H9 (cell line): ENCODE data around the gene ELAC1. TPM values are rescaled to one million over a fixed set of nuclear protein-coding genes. Genes with fewer than 3 reads are reported as not detected.

ENCODE experiments used
- DNase-seq: peaks from one replicate; pipeline ENCODE4 v3.0.0-alpha.2; 2017
- H2AFZ ChIP-seq: one replicate; pipeline ENCODE4 v1.6.1; 2013; ENCODE audit warnings: mild to moderate bottlenecking, low read length, control low read depth, moderate library complexity
- H2AK5ac ChIP-seq: 2 replicates; pipeline ENCODE4 v1.6.1; 2013; ENCODE audit warnings: low read length, control low read depth, mixed read lengths; ENCODE audit not compliant: insufficient read length
- H2BK120ac ChIP-seq: one replicate; pipeline ENCODE4 v1.6.1; 2013; ENCODE audit warnings: low read depth, mild to moderate bottlenecking, low read length, control low read depth, inconsistent platforms; ENCODE audit not compliant: poor library complexity, severe bottlenecking
- H2BK12ac ChIP-seq: 2 replicates; pipeline ENCODE4 v1.6.1; 2013; ENCODE audit warnings: low read length, control low read depth, mixed read lengths, low read depth; ENCODE audit not compliant: insufficient read length
- H2BK15ac ChIP-seq: 2 replicates; pipeline ENCODE4 v1.6.1; 2013; ENCODE audit warnings: low read depth, low read length, control low read depth
- H2BK20ac ChIP-seq: one replicate; pipeline ENCODE4 v1.6.1; 2013; ENCODE audit warnings: low read depth, mild to moderate bottlenecking, low read length, control low read depth, inconsistent platforms; ENCODE audit not compliant: poor library complexity, severe bottlenecking
- H2BK5ac ChIP-seq: 2 replicates; pipeline ENCODE4 v1.6.1; 2013; ENCODE audit warnings: low read length, control low read depth, mixed read lengths; ENCODE audit not compliant: insufficient read length
- H3K14ac ChIP-seq: 2 replicates; pipeline ENCODE4 v1.6.1; 2013; ENCODE audit warnings: low read length, control low read depth; ENCODE audit not compliant: insufficient read depth
- H3K18ac ChIP-seq: 2 replicates; pipeline ENCODE4 v1.6.1; 2013; ENCODE audit warnings: low read depth, mild to moderate bottlenecking, mixed read lengths, low read length, control low read depth; ENCODE audit not compliant: insufficient read length
- H3K23ac ChIP-seq: 2 replicates; pipeline ENCODE4 v1.6.1; 2013; ENCODE audit warnings: low read length, control low read depth, mixed read lengths, low read depth; ENCODE audit not compliant: insufficient read length
- H3K23me2 ChIP-seq: 2 replicates; pipeline ENCODE4 v1.6.1; 2013; ENCODE audit warnings: low read depth, mild to moderate bottlenecking, mixed read lengths, low read length, control low read depth; ENCODE audit not compliant: insufficient read length, poor library complexity, severe bottlenecking
- H3K27ac ChIP-seq: 2 replicates; pipeline ENCODE4 v1.5.1; 2013; ENCODE audit warnings: low read length, control low read depth, mixed read lengths, low read depth; ENCODE audit not compliant: insufficient read length
- H3K27me3 ChIP-seq: 2 replicates; pipeline ENCODE4 v1.6.1; 2013; ENCODE audit warnings: low read length, control low read depth, inconsistent platforms; ENCODE audit not compliant: insufficient read depth
- H3K4ac ChIP-seq: 2 replicates; pipeline ENCODE4 v1.6.1; 2013; ENCODE audit warnings: low read depth, mild to moderate bottlenecking, control low read depth, inconsistent platforms, low read length, moderate library complexity
- H3K4me1 ChIP-seq: 2 replicates; pipeline ENCODE4 v1.6.1; 2013; ENCODE audit warnings: low read length, control low read depth, inconsistent platforms; ENCODE audit not compliant: insufficient read depth
- H3K4me2 ChIP-seq: 2 replicates; pipeline ENCODE4 v1.6.1; 2013; ENCODE audit warnings: low read length, control low read depth, mixed read lengths; ENCODE audit not compliant: insufficient read length, insufficient read depth
- H3K56ac ChIP-seq: 2 replicates; pipeline ENCODE4 v1.6.1; 2013; ENCODE audit warnings: low read depth, mild to moderate bottlenecking, mixed read lengths, low read length, control low read depth; ENCODE audit not compliant: insufficient read length
- H3K79me1 ChIP-seq: 2 replicates; pipeline ENCODE4 v1.6.1; 2013; ENCODE audit warnings: low read depth, mild to moderate bottlenecking, moderate library complexity, low read length, control low read depth, inconsistent platforms; ENCODE audit not compliant: insufficient read depth, poor library complexity, severe bottlenecking
- H3K79me2 ChIP-seq: 2 replicates; pipeline ENCODE4 v1.6.1; 2013; ENCODE audit warnings: low read length, control low read depth, inconsistent platforms; ENCODE audit not compliant: insufficient read depth
- H3K9ac ChIP-seq: 2 replicates; pipeline ENCODE4 v1.6.1; 2013; ENCODE audit warnings: low read length, control low read depth, mixed read lengths; ENCODE audit not compliant: insufficient read length; ENCODE audit errors: extremely low read depth
- H3K9me3 ChIP-seq: one replicate; pipeline ENCODE4 v1.6.1; 2013; ENCODE audit warnings: low read depth, low read length, inconsistent platforms; ENCODE audit not compliant: control insufficient read depth
- H3T11ph ChIP-seq: one replicate; pipeline ENCODE4 v1.6.1; 2013; ENCODE audit warnings: mild to moderate bottlenecking, low read length, control low read depth, inconsistent platforms
- H4K20me1 ChIP-seq: one replicate; pipeline ENCODE4 v1.6.1; 2013; ENCODE audit not compliant: control insufficient read depth, insufficient read length, insufficient read depth
- H4K5ac ChIP-seq: 2 replicates; pipeline ENCODE4 v1.6.1; 2013; ENCODE audit warnings: low read depth, mild to moderate bottlenecking, mixed read lengths, low read length, control low read depth; ENCODE audit not compliant: insufficient read length
- H4K8ac ChIP-seq: replicated peaks from 2 replicates; pipeline ENCODE4 v1.6.1; 2013; ENCODE audit warnings: low read length, control low read depth, mixed read lengths, low read depth; ENCODE audit not compliant: insufficient read length
- H4K91ac ChIP-seq: 2 replicates; pipeline ENCODE4 v1.6.1; 2013; ENCODE audit warnings: low read depth, mild to moderate bottlenecking, moderate library complexity, mixed read lengths, low read length, control low read depth; ENCODE audit not compliant: insufficient read length
- H3K27ac Mint-ChIP-seq, 3 experiments: 2 replicates in 2 of 3; 3 replicates in 1 of 3; pipeline ENCODE4 v1.8.0; 2020 to 2021; ENCODE audit warnings: mixed read lengths in 3 of 3, mild to moderate bottlenecking in 1 of 3, moderate library complexity in 1 of 3
- H3K27me3 Mint-ChIP-seq: 2 replicates; pipeline ENCODE4 v1.8.0; 2021; ENCODE audit warnings: low read depth, mild to moderate bottlenecking, moderate library complexity, mixed read lengths
- H3K36me3 Mint-ChIP-seq, 3 experiments: 2 replicates in 2 of 3; 3 replicates in 1 of 3; pipeline ENCODE4 v1.8.0; 2020 to 2021; ENCODE audit warnings: low read depth in 3 of 3, mixed read lengths in 3 of 3; ENCODE audit not compliant: insufficient read depth in 1 of 3
- H3K4me1 Mint-ChIP-seq, 2 experiments: 2 replicates each; pipeline ENCODE4 v1.8.0; 2020; ENCODE audit warnings: mixed read lengths in 2 of 2
- H3K4me3 Mint-ChIP-seq, 2 experiments: 2 replicates in 1 of 2; 3 replicates in 1 of 2; pipeline ENCODE4 v1.8.0; 2020 to 2021; ENCODE audit warnings: mild to moderate bottlenecking in 2 of 2, mixed read lengths in 2 of 2, moderate library complexity in 1 of 2
- H3K9me3 Mint-ChIP-seq, 2 experiments: 2 replicates in 1 of 2; 3 replicates in 1 of 2; pipeline ENCODE4 v1.8.0; 2020; ENCODE audit warnings: mild to moderate bottlenecking in 2 of 2, mixed read lengths in 2 of 2, moderate library complexity in 1 of 2
- CTCF ChIP-seq: fragments of 200-600 bp; sonication (generic); conservative IDR thresholded peaks from 3 replicates; pipeline ENCODE4 v1.8.0; 2021; ENCODE audit warnings: antibody characterized with exemption, mild to moderate bottlenecking
- WGBS: extraction: QIAGEN DNeasy Blood & Tissue Kit; methylation state at CpG from one replicate; pipeline ENCODE4 v1.1.7; 2013; ENCODE audit warnings: missing lambda C conversion rate, low lambda C conversion rate, mixed read lengths; ENCODE audit not compliant: insufficient read length; ENCODE audit errors: extremely low coverage; 5-methylcytosine and 5-hydroxymethylcytosine counted together
- total RNA-seq: library from RNA; stranded (reverse); gene quantifications from 2 replicates; pipeline ENCODE4 v1.2.1, GENCODE V29; 2021

The ELAC1 gene
- total RNA-seq, 1 experiment from 2014 or later = 5.7 TPM

GRCh38 chr18:51025512-51025911, 57.7 kb downstream of the ELAC1 start:
- no peak overlapping the region for H2BK12ac ChIP-seq
- no peak overlapping the region for H4K91ac ChIP-seq
- no peak overlapping the region for H3T11ph ChIP-seq
- no peak for DNase-seq
- Mint-ChIP-seq H3K4me1 (peaks cover 0 to 29% of the 10 kb centered on the region in 2 experiments; a peak in 3 of 4 replicates), H3K27me3 (no peaks in the 10 kb centered on the region), H3K27ac (no peak overlapping the region), H3K9me3 (peaks cover 3 to 5% of the 10 kb centered on the region in 2 experiments; a peak in 3 of 5 replicates), H3K4me3 (no peak overlapping the region), H3K36me3 (peaks cover 5 to 22% (median 8%) of the 10 kb centered on the region in 3 experiments)
- H3K14ac ChIP-seq = no peak overlapping the region
- H2AFZ ChIP-seq = no peak overlapping the region
- H3K4me1 ChIP-seq = peaks cover 3% of the 10 kb centered on the region
- no peak overlapping the region for H3K27ac ChIP-seq
- peaks cover 4% of the 10 kb centered on the region for H3K23me2 ChIP-seq
- H2AK5ac ChIP-seq = no peak overlapping the region
- no peak overlapping the region for H3K4ac ChIP-seq
- H3K23ac ChIP-seq = no peak overlapping the region
- H3K9me3 ChIP-seq = no peaks in the 10 kb centered on the region
- H4K20me1 ChIP-seq = no peaks in the 10 kb centered on the region
- H3K79me1 ChIP-seq = no peaks in the 10 kb centered on the region
- no peak overlapping the region for H2BK5ac ChIP-seq
- no peak overlapping the region for H4K5ac ChIP-seq
- H2BK15ac ChIP-seq = no peak overlapping the region
- no peaks in the 10 kb centered on the region for H3K27me3 ChIP-seq
- no peak overlapping the region for H2BK120ac ChIP-seq
- no peak overlapping the region for H3K56ac ChIP-seq
- H3K79me2 ChIP-seq = no peaks in the 10 kb centered on the region
- TF ChIP-seq CTCF = no peak
- no peak overlapping the region for H3K9ac ChIP-seq
- no peak overlapping the region for H3K4me2 ChIP-seq
- no CpG with 5 or more reads among the region's 2 CpGs for WGBS
- no peak overlapping the region for H2BK20ac ChIP-seq
- no peak overlapping the region for H4K8ac ChIP-seq
- H3K18ac ChIP-seq = no peak overlapping the region
